Stimulated activated CD8-positive, alpha-beta memory T cell treated with anti-CD3 and anti-CD28 coated beads, Interleukin-7, amount 100 ng/mL, for 4 hours (primary cell): ENCODE results near the gene SLC27A6.
"Not testable (repeated sequence)": the region's sequence is repeated elsewhere in the genome, so short reads cannot be mapped to it uniquely, and the experiment has no call there.

Source experiments
- DNase-seq, 2 donors: peaks; one replicate each; pipeline ENCODE4 v3.0.0-alpha.2; 2020; ENCODE audit warnings: low read depth in 2 of 2

Gene SLC27A6

GRCh38 chr5:128965011-128965637 is at the start of gene SLC27A6:
Gene SLC27A6, plus strand, starts transcription at chr5:128965488. Its CDS starts 650 bp downstream, at chr5:128966138.
- no peak for DNase-seq

- no peak for DNase-seq
Observed at GRCh38 chr5:128919542-128919941, 45.7 kb upstream of the SLC27A6 start.

- no peak for DNase-seq
Observed at GRCh38 chr5:128920345-128921215, 44.7 kb upstream of the SLC27A6 start.

GRCh38 chr5:128924299-128924698 is 41.0 kb upstream of the SLC27A6 start:
- no peak for DNase-seq

GRCh38 chr5:128925973-128926372 is 39.3 kb upstream of the SLC27A6 start:
- DNase-seq: no peak

GRCh38 chr5:128927644-128928043 is 37.6 kb upstream of the SLC27A6 start:
- DNase-seq: no peak

GRCh38 chr5:128932232-128932631 is 33.1 kb upstream of the SLC27A6 start:
- not testable (repeated sequence) for DNase-seq

- not testable (repeated sequence) for DNase-seq
Observed at GRCh38 chr5:128943100-128943499, 22.2 kb upstream of the SLC27A6 start.

- no peak for DNase-seq
Observed at GRCh38 chr5:128949847-128950546, 15.3 kb upstream of the SLC27A6 start.

GRCh38 chr5:128951301-128951700 is 14.0 kb upstream of the SLC27A6 start:
- DNase-seq: not testable (repeated sequence)

GRCh38 chr5:128956164-128956563 is 9.1 kb upstream of the SLC27A6 start:
- no peak for DNase-seq

GRCh38 chr5:128962211-128962610 is 3.1 kb upstream of the SLC27A6 start:
- DNase-seq: no peak

- DNase-seq: no peak
Observed at GRCh38 chr5:128965638-128966302, 482 bp downstream of the SLC27A6 start.

- DNase-seq: no peak
Observed at GRCh38 chr5:128966375-128966774, 1.1 kb downstream of the SLC27A6 start.

- no peak for DNase-seq
Observed at GRCh38 chr5:128966846-128967245, 1.6 kb downstream of the SLC27A6 start.

GRCh38 chr5:128973244-128973643 is 8.0 kb downstream of the SLC27A6 start:
- DNase-seq: no peak

- no peak for DNase-seq
Observed at GRCh38 chr5:128974567-128974966, 9.3 kb downstream of the SLC27A6 start.

- no peak for DNase-seq
Observed at GRCh38 chr5:128979761-128980160, 14.5 kb downstream of the SLC27A6 start.

- no peak for DNase-seq
Observed at GRCh38 chr5:128980917-128981316, 15.6 kb downstream of the SLC27A6 start.

- DNase-seq: no peak
Observed at GRCh38 chr5:128984480-128984879, 19.2 kb downstream of the SLC27A6 start.

- DNase-seq: no peak
Observed at GRCh38 chr5:128988476-128988875, 23.2 kb downstream of the SLC27A6 start.
